Erythroblast (primary cell): ENCODE data around the gene CACNA1G.

Experiments used
- GATA1 ChIP-seq: IDR thresholded peaks from 2 replicates; pipeline ENCODE4 v1.6.1; 2011; ENCODE audit warnings: low read depth, mild to moderate bottlenecking, control low read depth, low read length, moderate library complexity
- POLR2A ChIP-seq: IDR thresholded peaks from 2 replicates; pipeline ENCODE4 v1.6.1; 2011; ENCODE audit warnings: mild to moderate bottlenecking, low read length

DNA sequence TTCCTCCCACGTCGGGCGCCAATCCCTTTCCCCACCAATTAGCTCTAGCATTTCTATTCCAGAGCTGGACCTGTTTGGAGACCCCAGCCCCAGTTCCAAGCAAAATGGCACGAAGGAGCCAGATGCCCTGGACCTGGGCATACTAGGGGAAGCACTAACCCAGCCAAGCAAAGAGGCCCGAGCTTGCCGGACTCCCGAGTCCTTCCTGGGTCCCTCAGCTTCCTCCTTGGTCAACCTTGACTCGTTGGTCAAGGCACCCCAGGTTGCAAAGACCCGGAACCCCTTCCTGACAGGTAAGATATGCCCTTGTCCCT lies 19.2 kb upstream of the CACNA1G start:
- TF ChIP-seq POLR2A (no peak), GATA1 (no peak)
